OCI-LY7 (cell line): ENCODE measurements around the gene IRF7.

Source experiments
- CTCF ChIP-seq: fragments of 200-600 bp; sonication (generic); conservative IDR thresholded peaks from 2 replicates; pipeline ENCODE4 v1.5.1; 2014; ENCODE audit warnings: mild to moderate bottlenecking, antibody characterized with exemption, low read length, moderate library complexity, mixed read lengths
- EZH2phosphoT487 ChIP-seq: fragments of 200-600 bp; sonication (generic); IDR thresholded peaks from 2 replicates; pipeline ENCODE4 v1.6.1; 2018; ENCODE audit warnings: low read depth, borderline replicate concordance, mild to moderate bottlenecking, mixed run types, antibody characterized with exemption, low read length, moderate library complexity, mixed read lengths

- TF ChIP-seq CTCF, result no peak
- TF ChIP-seq EZH2phosphoT487, result no peak
Observed at GRCh38 chr11:614021-614622, 1.6 kb downstream of the IRF7 start.
